GM19397 (cell line): ENCODE results near the gene TBP.
"Not testable (repeated sequence)": the region's sequence is repeated elsewhere in the genome, so short reads cannot be mapped to it uniquely, and the experiment has no call there.

Experiments
- ATAC-seq: cut with Tn5 transposase; IDR thresholded peaks from one replicate; pipeline ENCODE4 v1.9.1; 2021; ENCODE audit warnings: mild to moderate bottlenecking, moderate library complexity; ENCODE audit not compliant: unreplicated experiment

TBP gene

DNA sequence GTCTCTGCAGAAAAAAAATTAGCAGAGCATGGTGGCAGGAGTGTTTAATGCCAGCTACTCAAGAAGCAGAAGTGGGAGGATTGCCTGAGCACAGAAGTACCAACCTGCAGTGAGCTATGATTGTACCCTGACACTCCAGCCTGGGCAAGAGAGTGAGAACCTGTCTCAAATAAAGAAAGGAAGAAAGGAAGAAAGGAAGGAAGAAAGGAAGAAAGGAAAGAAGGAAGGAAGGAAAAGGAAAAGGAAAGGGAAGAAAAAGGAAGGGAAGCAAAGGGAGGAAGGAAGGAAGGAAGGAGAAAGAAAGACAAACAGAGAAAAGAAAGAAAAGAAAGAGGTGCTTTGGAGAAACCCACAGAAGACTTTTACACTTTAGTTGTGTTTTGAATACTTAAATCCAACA is 43.1 kb downstream of the TBP start:
- ATAC-seq = no peak

DNA sequence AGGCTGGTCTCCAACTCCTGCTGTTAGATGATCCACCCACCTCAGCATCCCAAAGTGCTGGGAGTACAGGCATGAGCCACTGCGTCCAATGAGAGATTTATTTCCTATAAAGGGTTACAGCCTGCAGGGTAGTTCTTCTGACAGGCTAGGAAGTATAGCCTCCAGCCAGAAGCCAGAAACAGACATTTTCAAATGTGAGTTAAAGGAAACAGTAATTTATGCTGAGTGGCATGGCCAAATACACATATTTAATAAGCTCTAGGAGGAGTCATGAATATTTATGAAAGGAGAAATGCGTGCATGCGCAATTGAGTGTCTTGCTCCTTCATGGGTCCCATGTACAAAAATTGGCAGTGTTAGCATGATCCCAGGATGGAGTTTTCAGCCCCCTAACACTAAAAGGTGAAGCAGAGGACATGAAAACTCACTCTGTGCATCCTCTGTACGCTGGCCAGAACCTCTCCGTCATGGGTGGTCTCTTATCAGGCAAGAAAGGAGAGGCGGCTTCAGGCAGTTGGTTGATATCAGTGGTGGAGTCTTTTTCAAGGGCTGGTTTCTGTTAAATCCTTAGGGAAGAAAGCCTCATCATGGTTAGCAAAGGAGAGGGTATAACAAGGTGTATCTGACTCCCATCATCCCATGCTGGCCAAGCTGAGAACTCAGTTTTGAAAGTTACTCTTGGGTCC is 51.5 kb downstream of the TBP start:
- no peak for ATAC-seq

DNA sequence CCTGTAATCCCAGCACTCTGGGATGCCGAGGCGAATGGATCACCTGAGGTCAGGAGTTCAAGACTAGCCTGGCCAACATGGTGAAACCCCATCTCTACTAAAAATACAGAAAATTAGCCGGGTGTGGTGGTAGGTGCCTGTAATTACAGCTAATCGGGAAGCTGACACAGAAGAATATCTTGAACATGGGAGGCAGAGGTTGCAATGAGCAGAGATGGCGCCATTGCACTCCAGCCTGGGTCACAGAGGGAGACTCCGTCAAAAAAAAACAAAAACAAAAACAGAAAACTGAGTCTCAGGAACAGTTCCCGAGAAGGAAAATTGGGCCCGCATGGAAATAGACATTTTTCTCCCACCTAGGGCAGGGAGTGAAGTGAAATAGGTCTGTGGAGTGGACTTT is 55.1 kb downstream of the TBP start:
- ATAC-seq = not testable (repeated sequence)

- peak; percentile 88 for ATAC-seq
Observed at GRCh38 chr6:170612256-170612804, 58.2 kb downstream of the TBP start.

DNA sequence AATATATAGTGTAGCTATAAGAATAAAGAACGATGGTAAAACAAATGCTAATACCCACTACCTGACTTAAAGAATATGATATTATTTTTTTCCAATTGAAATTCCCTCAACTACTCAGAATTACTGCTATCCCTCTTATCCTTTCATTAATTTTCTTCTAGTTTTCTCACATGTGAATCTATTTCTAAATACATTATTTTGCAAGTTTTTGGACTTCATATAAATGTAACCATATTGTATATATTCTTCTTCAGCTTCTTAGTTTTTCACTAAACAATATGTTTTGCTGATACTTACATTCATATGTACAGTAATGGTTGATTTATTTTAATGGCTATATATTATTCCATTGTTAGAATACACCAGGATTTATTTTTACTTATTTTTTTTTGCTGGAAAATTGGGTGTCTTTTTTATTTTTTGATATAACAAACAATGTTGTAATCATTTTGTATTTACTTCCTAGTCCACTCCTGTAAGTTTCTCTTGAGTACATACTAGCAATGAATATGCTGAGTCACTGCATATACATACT is 61.9 kb downstream of the TBP start:
- ATAC-seq = not testable (repeated sequence)
